ENCODE measurements around the gene COL23A1.

- no peak for TF ChIP-seq CTCF (IDR thresholded peaks at IDR 0.05)
- TF ChIP-seq POLR2A (IDR thresholded peaks at IDR 0.05) = no peak
Observed at GRCh38 chr5:178349625-178350353, 240.4 kb downstream of the COL23A1 start.

Data from gastroesophageal sphincter (tissue), 3 donors.